K562 (cell line): ENCODE measurements around the gene ZNF552. TPM values are rescaled to one million over a fixed set of nuclear protein-coding genes. Genes with fewer than 3 reads are reported as not detected.

ENCODE experiments used
- CHD1 ChIP-seq: fragments of 200-600 bp; sonication (generic); IDR thresholded peaks from one replicate; pipeline ENCODE4 v1.6.1; 2012; ENCODE audit warnings: mild to moderate bottlenecking, moderate library complexity, low read length, inconsistent platforms
- DPF2 ChIP-seq: fragments of 450-650 bp; IDR thresholded peaks from 2 replicates; pipeline ENCODE4 v1.6.1; 2016
- FOSL1 ChIP-seq: fragments of 200-800 bp; sonication (Bioruptor generic); conservative IDR thresholded peaks from 2 replicates; pipeline ENCODE4 v1.6.1; 2016; ENCODE audit warnings: missing genetic modification characterization, missing compliant biosample characterization
- FOXM1 ChIP-seq, 2 experiments: fragments of 450-650 bp in 1 of 2; sonication (generic) in 1 of 2; formaldehyde crosslinking in 1 of 2; IDR thresholded peaks; 2 replicates each; pipeline versions ENCODE4 v1.6.1 to v1.9.0; 2017 to 2022; ENCODE audit warnings: low read depth in 2 of 2, mild to moderate bottlenecking in 2 of 2, missing genetic modification reagents in 1 of 2, moderate library complexity in 1 of 2
- FOXP1 ChIP-seq: sonication (generic); formaldehyde crosslinking; IDR thresholded peaks from 2 replicates; pipeline ENCODE4 v1.8.0; 2022; ENCODE audit warnings: mild to moderate bottlenecking, missing genetic modification reagents
- GABPA ChIP-seq: fragments of 200-800 bp; sonication (Bioruptor generic); conservative IDR thresholded peaks from 2 replicates; pipeline ENCODE4 v1.6.1; 2016; ENCODE audit warnings: low read depth, missing genetic modification characterization, missing compliant biosample characterization
- HNRNPK ChIP-seq: fragments of 200-400 bp; formaldehyde crosslinking; IDR thresholded peaks from one replicate; pipeline ENCODE4 v1.6.1; 2018; ENCODE audit warnings: mild to moderate bottlenecking, low read depth, low read length; ENCODE audit not compliant: poor library complexity, severe bottlenecking
- LARP7 ChIP-seq: fragments of 450-650 bp; IDR thresholded peaks from 2 replicates; pipeline ENCODE4 v1.6.1; 2016
- POLR2AphosphoS2 ChIP-seq: IDR thresholded peaks from 2 replicates; pipeline ENCODE4 v1.6.1; 2012; ENCODE audit warnings: low read length, improper control_type of control experiment
- SMAD2 ChIP-seq: fragments of 150-350 bp; IDR thresholded peaks from 2 replicates; pipeline ENCODE4 v1.6.1; 2014; ENCODE audit warnings: low read depth, mild to moderate bottlenecking, low read length
- SP2 ChIP-seq: IDR thresholded peaks from 2 replicates; pipeline ENCODE4 v1.6.1; 2011; ENCODE audit warnings: mild to moderate bottlenecking, low read depth, low read length, moderate library complexity; ENCODE audit not compliant: poor library complexity, severe bottlenecking; ENCODE audit errors: extremely low read depth
- TBL1XR1 ChIP-seq, 2 experiments: IDR thresholded peaks; 2 replicates each; pipeline ENCODE4 v1.6.1; 2012; ENCODE audit warnings: improper control_type of control experiment in 2 of 2, low read length in 2 of 2, mild to moderate bottlenecking in 1 of 2
- TCFL5 ChIP-seq: fragments of 250-450 bp; sonication (Bioruptor Pico); conservative IDR thresholded peaks from 2 replicates; pipeline ENCODE4 v1.6.1; 2021; ENCODE audit warnings: mild to moderate bottlenecking, moderate library complexity, matching md5 sums
- TEAD4 ChIP-seq, 2 experiments: sonication (generic) in 1 of 2; formaldehyde crosslinking in 1 of 2; IDR thresholded peaks; 2 replicates each; pipeline versions ENCODE4 v1.6.1 to v1.8.0; 2012 to 2022; ENCODE audit warnings: borderline replicate concordance in 1 of 2, inconsistent platforms in 1 of 2, low read length in 1 of 2, mild to moderate bottlenecking in 1 of 2, missing genetic modification reagents in 1 of 2
- ZNF445 ChIP-seq: fragments of 250-450 bp; sonication (Bioruptor Pico); IDR thresholded peaks from 2 replicates; pipeline ENCODE4 v1.4.0; 2020; ENCODE audit warnings: low read depth, mild to moderate bottlenecking, moderate library complexity
- ZNF75A ChIP-seq: fragments of 450-650 bp; formaldehyde crosslinking; IDR thresholded peaks from 2 replicates; pipeline ENCODE4 v1.4.0; 2020; ENCODE audit warnings: mild to moderate bottlenecking
- ZNF830 ChIP-seq: fragments of 250-450 bp; sonication (Bioruptor Pico); IDR thresholded peaks from 2 replicates; pipeline ENCODE4 v1.5.0; 2021; ENCODE audit warnings: mild to moderate bottlenecking
- polyA plus RNA-seq, 8 experiments: library from polyadenylated mRNA; depleted of rRNA in 4 of 8; stranded (reverse) in 5 of 8; unstranded in 3 of 8; fragments of >200 nt; fragmentation: Nextera tagmentation in 2 of 8; fragmentation: Illumina TruSeq in 1 of 8; extraction: Ambion mirVana in 2 of 8; extraction: Trizol in 1 of 8; gene quantifications; 2 replicates each; pipeline versions ENCODE4 v1.2.1 to v1.2.3, GENCODE V29; 2011 to 2014; ENCODE audit warnings: inconsistent platforms in 1 of 8, missing spikeins in 1 of 8
- total RNA-seq, 7 experiments: library from RNA; depleted of rRNA in 6 of 7; stranded (reverse); fragments of >200 nt in 6 of 7; fragmentation: Illumina TruSeq in 2 of 7; extraction: Trizol in 2 of 7; gene quantifications; 2 replicates each; pipeline versions ENCODE4 v1.2.1 to v1.2.3, GENCODE V29; 2011 to 2021; ENCODE audit warnings: low replicate concordance in 1 of 7
- TF ChIP-seq, protein P1 (sequence below): IDR thresholded peaks from 2 replicates; pipeline ENCODE4 v1.6.1; 2016; ENCODE audit warnings: missing genetic modification characterization, missing compliant biosample characterization
- TF ChIP-seq, protein P2 (sequence below): fragments of 250-450 bp; sonication (Bioruptor Pico); IDR thresholded peaks from 2 replicates; pipeline ENCODE4 v1.9.0; 2021; ENCODE audit warnings: mild to moderate bottlenecking, inconsistent platforms
- TF ChIP-seq, protein P3 (sequence below), 3 experiments: fragments of 200-800 bp in 1 of 3; sonication (Bioruptor generic) in 1 of 3; sonication (generic) in 1 of 3; formaldehyde crosslinking in 1 of 3; IDR thresholded peaks; 2 replicates each; pipeline versions ENCODE4 v1.6.1 to v1.8.0; 2016 to 2022; ENCODE audit warnings: mild to moderate bottlenecking in 2 of 3, missing compliant biosample characterization in 2 of 3, missing genetic modification characterization in 2 of 3, missing genetic modification reagents in 1 of 3

ZNF552 gene
- total and polyA plus RNA-seq, 9 of the 15 experiments (the other 6 are each of a cell fraction or from before 2014, with no cell fraction given) = 4.4 to 12.4 (median 8.5) TPM

DNA sequence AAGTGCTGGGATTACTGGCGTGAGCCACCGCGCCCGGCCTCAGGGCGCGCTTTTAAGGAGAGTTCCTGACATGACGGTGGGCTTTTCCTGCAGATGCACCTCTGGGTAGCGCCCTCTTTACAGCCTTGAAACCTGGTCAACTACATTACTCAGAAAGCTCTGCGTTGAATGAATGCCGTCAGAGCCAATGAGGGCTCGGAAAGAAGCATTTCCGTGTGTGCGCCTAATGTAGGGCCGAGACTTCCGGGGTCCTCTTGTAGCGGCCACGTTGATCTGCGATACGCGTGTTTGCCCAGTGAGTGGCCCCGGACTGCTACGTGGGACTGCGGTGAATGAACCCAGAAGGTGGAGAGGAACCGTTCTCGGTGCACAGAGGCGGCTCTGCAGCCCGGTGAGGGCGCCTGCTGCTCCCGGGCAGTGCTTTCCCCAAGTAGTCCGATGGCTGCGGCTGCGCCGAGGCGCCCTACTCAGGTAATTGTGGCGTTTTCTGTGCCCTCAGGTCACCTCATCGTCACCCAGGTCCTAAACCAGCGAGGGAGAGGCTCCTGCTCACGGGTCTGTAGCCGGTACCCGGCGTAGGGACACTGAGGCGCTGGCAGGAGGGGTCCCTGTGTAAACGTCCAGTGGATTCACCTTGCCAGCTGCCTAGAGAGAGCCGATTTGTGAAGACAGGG, 4.9 kb upstream of the ZNF552 start (continued):
- TF ChIP-seq DPF2 (0 out of 2 replicates have a peak, but pooled peaks have one; percentile 24), POLR2AphosphoS2 (no peak), HNRNPK (no peak), FOXP1 (CRISPR knock-in tag) (0 out of 2 replicates have a peak, but pooled peaks have one; percentile 24), SMAD2 (no peak), TEAD4 (IDR thresholded peaks at IDR 0.05; ENCODE audit: low read length) (no peak), TEAD4 (CRISPR knock-in tag; IDR thresholded peaks at IDR 0.05; ENCODE audit: borderline replicate concordance) (no peak), GABPA (tag) (peak; percentile 96), ZNF445 (CRISPR knock-in tag) (no peak), TBL1XR1 (IDR thresholded peaks at IDR 0.05; ENCODE audit: low read length in 2 of 2) (no peak), SP2 (peak; percentile 63), FOSL1 (tag) (no peak), ZNF830 (CRISPR knock-in tag) (no peak), CHD1 (peak; percentile 25), FOXM1 (IDR thresholded peaks at IDR 0.05; ENCODE audit: low read depth) (no peak), FOXM1 (CRISPR knock-in tag; IDR thresholded peaks at IDR 0.05; ENCODE audit: low read depth) (no peak), ZNF75A (CRISPR knock-in tag) (no peak), TCFL5 (no peak), LARP7 (no peak)
- TF ChIP-seq, protein P1, sequence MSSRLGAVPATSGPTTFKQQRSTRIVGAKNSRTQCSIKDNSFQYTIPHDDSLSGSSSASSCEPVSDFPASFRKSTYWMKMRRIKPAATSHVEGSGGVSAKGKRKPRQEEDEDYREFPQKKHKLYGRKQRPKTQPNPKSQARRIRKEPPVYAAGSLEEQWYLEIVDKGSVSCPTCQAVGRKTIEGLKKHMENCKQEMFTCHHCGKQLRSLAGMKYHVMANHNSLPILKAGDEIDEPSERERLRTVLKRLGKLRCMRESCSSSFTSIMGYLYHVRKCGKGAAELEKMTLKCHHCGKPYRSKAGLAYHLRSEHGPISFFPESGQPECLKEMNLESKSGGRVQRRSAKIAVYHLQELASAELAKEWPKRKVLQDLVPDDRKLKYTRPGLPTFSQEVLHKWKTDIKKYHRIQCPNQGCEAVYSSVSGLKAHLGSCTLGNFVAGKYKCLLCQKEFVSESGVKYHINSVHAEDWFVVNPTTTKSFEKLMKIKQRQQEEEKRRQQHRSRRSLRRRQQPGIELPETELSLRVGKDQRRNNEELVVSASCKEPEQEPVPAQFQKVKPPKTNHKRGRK (tag) = no peak
- TF ChIP-seq, protein P2, sequence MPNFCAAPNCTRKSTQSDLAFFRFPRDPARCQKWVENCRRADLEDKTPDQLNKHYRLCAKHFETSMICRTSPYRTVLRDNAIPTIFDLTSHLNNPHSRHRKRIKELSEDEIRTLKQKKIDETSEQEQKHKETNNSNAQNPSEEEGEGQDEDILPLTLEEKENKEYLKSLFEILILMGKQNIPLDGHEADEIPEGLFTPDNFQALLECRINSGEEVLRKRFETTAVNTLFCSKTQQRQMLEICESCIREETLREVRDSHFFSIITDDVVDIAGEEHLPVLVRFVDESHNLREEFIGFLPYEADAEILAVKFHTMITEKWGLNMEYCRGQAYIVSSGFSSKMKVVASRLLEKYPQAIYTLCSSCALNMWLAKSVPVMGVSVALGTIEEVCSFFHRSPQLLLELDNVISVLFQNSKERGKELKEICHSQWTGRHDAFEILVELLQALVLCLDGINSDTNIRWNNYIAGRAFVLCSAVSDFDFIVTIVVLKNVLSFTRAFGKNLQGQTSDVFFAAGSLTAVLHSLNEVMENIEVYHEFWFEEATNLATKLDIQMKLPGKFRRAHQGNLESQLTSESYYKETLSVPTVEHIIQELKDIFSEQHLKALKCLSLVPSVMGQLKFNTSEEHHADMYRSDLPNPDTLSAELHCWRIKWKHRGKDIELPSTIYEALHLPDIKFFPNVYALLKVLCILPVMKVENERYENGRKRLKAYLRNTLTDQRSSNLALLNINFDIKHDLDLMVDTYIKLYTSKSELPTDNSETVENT (CRISPR knock-in tag) = no peak; the same call in 1 of the 2 replicates
- TF ChIP-seq, protein P3, sequence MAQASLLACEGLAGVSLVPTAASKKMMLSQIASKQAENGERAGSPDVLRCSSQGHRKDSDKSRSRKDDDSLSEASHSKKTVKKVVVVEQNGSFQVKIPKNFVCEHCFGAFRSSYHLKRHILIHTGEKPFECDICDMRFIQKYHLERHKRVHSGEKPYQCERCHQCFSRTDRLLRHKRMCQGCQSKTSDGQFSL (CRISPR knock-in tag; IDR thresholded peaks at IDR 0.05) = no peak
- TF ChIP-seq, protein P3 (tag; IDR thresholded peaks at IDR 0.05) = no peak
